RPMI8226 (cell line): ENCODE results near the gene SMIM29.

Source experiments
- DNase-seq: peaks from one replicate; pipeline ENCODE4 v3.0.0-alpha.2; 2015

Gene SMIM29

DNA sequence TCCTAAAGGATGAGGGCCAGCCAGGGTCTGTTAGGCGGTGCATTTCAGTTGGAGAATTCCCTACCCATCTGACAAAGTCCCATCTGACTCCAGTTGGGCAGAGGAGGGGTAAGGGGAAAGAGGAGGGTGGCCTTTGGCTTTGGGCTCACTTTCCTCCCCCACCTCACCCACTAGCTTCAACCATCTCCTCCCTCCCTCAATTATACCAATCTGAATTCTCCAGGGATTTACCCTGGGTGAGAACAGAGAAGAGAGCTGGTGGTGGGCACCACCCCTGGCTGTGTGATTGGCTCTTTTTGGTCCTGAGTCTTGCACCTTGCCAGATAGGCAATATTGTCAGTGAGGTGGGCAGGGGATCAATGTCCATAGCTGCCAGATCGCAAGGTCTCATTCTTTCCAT lies 8.9 kb downstream of the SMIM29 start:
- no peak for DNase-seq

GRCh38 chr6:34239500-34239825 lies 9.3 kb downstream of the SMIM29 start:
- DNase-seq, result no peak

- DNase-seq, result peak; percentile 17
Measured at GRCh38 chr6:34238585-34239499, 10.0 kb downstream of the SMIM29 start.

- peak; percentile 90 for DNase-seq
Measured at GRCh38 chr6:34237722-34238584, 10.9 kb downstream of the SMIM29 start.

DNA sequence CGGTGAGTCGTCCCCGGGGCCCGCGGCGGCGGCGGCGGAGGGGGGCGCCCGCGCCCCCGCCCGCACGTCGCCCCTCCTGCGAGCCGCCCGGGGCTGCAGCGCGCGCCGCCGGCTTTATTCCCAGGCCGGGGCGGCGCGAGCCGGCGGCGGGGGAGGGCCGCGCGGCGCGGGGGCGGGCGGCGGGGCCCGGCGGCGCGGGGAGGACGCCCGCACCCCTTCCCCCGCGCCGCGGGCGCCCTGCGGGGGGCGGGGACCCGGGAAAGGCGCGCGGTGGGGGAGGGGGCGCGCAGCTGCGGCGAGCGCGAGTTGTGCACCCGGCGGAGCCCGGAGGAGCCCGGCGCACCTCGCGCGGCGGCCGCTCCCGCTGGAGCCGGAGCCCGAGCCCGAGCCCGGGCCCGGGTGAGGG lies 11.5 kb downstream of the SMIM29 start:
- peak; percentile 58 for DNase-seq

GRCh38 chr6:34236443-34237315 lies 12.1 kb downstream of the SMIM29 start, which contains the start of gene HMGA1:
HMGA1 (plus strand) TSS chr6:34236873; CDS start chr6:34240781, 3,908 bp downstream.
- DNase-seq, result peak; percentile 98

DNA sequence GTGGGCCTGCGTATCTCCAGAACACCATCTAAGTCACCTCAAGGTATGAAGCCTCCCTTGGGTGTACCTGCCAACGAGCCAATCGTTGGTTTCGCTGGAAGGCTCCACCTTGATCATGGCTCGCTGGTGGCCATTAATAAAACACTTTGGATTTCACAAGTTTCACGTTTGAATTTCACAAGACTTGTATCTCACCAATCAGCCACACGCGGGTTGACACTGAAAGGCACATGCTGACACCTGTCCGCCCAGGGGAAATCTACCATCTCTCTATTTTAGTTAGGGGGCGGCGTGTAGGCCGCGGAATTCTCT lies 12.7 kb downstream of the SMIM29 start:
- DNase-seq, result peak; percentile 62

GRCh38 chr6:34235307-34236130 lies 13.3 kb downstream of the SMIM29 start:
- DNase-seq, result peak; percentile 65

GRCh38 chr6:34234667-34235306 lies 14.0 kb downstream of the SMIM29 start:
- DNase-seq, result no peak

- DNase-seq, result no peak
Measured at GRCh38 chr6:34233867-34234266, 14.9 kb downstream of the SMIM29 start.

DNA sequence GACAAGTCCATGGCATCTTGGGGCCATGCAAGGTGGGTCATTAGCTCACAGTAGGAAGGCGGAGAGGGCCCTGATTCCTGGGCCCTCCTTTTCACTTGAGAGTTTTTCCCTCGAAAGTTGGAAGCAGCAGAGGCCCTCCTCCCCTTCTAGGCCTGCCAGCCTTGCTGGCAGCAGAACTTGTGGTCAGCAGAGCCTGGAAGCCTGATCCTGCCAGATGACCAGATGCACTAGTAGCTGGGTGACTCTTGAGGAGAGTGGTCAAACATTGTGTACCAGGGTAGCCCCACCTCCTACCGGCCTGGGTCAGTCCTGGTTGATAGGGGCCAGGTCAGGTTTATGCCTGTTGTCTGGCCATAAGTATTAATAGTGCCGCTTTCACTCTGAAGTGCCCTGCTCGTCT lies 15.9 kb downstream of the SMIM29 start:
- no peak for DNase-seq

DNA sequence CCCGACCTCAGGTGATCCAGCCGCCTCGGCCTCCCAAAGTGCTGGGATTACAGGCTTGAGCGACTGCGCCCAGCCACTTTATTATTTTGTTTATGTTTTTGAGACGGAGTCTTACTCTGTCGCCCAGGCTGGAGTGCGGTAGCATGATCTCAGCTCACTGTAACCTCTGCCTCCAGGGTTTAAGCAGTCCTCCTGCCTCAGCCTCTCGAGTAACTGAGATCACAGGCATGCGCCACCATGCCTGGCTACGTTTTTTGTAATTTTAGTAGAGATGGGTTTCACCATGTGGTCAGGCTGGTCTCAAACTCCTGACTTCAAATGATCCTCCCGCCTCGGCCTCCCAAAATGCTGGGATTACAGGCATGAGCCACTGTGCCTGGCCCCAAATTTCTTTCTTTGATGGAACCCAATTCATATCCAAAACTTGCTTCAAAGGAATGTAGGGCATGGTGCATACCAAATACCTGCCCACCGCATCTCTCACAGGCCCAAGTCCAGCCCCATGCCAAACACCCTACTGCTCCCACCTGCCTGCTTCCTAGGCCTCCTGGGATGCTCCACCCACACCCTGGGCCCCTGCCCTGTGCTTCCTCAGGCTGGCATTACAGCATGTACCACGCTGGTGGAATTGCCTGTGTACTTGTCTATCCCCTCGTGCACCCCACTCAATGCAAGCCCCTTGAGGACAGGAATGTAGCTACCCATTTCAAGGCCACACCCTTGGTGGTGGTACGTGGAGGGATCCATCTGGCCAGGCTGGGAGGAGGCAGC lies 17.1 kb downstream of the SMIM29 start:
- no peak for DNase-seq

GRCh38 chr6:34230653-34231371 lies 18.0 kb downstream of the SMIM29 start:
- DNase-seq, result no peak

- no peak for DNase-seq
Measured at GRCh38 chr6:34229877-34230276, 18.9 kb downstream of the SMIM29 start.

DNA sequence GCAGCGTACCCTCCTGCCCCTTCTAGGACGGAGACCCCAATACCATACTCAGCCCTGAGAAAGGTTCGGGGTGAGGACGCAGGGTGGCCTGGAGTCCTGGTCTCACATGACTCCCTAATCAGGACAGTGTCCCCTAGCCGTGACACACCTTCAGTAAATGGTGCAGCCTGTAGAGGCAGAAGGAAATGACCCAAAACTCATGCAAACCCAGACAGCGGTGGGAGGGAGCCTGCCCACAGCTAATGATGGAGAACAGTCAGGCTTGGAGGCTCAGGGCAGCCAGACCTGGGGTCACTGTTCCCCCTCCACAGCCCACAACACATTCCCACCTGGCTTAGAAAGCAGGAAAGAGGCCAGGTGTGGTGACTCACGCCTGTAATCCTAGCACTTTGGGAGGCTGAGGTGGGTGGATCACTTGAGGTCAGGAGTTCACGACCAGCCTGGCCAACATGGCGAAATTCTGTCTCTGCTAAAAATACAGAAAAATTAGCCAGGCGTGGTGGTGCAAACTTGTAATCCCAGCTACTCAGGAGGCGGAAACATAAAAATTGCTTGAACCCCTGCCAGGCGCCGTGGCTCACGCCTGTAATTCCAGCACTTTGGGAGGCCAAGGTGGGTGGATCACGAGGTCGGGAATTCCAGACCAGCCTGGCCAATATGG lies 20.9 kb downstream of the SMIM29 start:
- no peak for DNase-seq

- no peak for DNase-seq
Measured at GRCh38 chr6:34226731-34227586, 21.8 kb downstream of the SMIM29 start.

GRCh38 chr6:34226066-34226465 lies 22.7 kb downstream of the SMIM29 start:
- no peak for DNase-seq

DNA sequence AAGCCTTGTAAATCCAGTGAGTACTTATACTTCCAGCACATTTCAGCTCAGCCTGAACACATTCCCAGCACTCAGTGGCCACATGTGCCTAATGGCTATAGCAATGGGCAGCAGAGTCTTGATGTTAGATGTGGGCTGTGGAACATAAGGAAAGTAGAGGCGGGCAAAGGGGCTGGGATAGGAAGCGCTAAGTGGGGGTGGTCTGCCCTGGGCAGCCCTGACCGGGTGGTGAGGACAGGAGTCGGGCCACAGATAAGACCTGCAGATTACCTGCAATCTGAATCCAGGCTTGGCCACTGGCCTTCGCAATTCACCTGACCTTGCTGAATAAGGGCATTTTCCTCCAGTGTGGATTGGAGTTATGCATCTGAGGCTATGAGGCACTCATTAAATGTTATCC lies 23.3 kb downstream of the SMIM29 start:
- no peak for DNase-seq
